ENCODE results near the gene SAMD14. TPM values are rescaled to one million over a fixed set of nuclear protein-coding genes. Genes with fewer than 3 reads are reported as not detected.

SAMD14 gene
- total RNA-seq, 6 donors from 2014 or later: 0.49 to 16.8 (median 5.6) TPM

DNA sequence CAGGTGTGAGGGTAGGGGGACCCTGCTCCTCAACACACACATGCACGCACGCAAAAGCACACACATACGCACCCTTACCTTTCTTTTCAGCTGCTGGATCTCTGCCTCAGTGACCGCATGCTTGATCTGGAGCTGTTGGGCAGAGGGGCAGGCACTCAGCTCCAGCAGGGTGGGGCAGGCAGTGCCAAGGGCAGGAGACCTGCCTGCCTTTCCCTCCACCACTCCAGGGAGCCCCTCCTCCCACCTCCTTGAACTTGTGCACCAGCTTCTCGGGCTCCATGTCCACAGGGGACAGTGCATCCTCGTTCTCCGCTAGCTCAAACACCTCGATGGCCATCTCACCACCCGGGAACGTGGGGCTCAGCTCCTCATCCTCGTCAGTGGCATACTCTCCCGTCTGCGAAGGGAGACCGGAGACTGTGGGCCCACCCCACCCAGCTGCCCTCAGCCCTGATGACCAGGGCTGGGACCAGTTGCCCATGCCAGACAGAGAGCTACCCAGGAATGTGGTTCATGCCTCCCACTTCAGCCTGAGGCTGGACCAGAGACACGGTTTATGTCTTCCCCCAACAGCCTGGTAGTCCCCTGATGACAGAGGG is 9.3 kb upstream of the SAMD14 start:
- no peak overlapping the region for H3K4me3 ChIP-seq
- ATAC-seq (ENCODE audit: low FRiP score in 2 of 2) (no peak), DNase-seq (no peak)
- WGBS, 2 donors: 80 to 85% methylated on average over 13 to 15 of the region's 15 CpGs
- TF ChIP-seq EP300 (IDR thresholded peaks at IDR 0.05) (no peak), POLR2AphosphoS5 (IDR thresholded peaks at IDR 0.05) (no peak), POLR2A (IDR thresholded peaks at IDR 0.05) (no peak)
- TF ChIP-seq, protein P1, sequence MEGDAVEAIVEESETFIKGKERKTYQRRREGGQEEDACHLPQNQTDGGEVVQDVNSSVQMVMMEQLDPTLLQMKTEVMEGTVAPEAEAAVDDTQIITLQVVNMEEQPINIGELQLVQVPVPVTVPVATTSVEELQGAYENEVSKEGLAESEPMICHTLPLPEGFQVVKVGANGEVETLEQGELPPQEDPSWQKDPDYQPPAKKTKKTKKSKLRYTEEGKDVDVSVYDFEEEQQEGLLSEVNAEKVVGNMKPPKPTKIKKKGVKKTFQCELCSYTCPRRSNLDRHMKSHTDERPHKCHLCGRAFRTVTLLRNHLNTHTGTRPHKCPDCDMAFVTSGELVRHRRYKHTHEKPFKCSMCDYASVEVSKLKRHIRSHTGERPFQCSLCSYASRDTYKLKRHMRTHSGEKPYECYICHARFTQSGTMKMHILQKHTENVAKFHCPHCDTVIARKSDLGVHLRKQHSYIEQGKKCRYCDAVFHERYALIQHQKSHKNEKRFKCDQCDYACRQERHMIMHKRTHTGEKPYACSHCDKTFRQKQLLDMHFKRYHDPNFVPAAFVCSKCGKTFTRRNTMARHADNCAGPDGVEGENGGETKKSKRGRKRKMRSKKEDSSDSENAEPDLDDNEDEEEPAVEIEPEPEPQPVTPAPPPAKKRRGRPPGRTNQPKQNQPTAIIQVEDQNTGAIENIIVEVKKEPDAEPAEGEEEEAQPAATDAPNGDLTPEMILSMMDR (IDR thresholded peaks at IDR 0.05): no peak
- H3K36me3 ChIP-seq: peaks cover 22 to 98% (median 89%) of the 10 kb centered on the region in 4 donors
- peaks cover 36 to 50% (median 39%) of the 10 kb centered on the region in 4 donors for H3K4me1 ChIP-seq
- peak overlapping the region in 3 of 4 donors; percentile 18 to 79 (median 62) for H3K27ac ChIP-seq
- H3K9me3 ChIP-seq: no peaks in the 10 kb centered on the region
- H3K27me3 ChIP-seq: no peaks in the 10 kb centered on the region

DNA sequence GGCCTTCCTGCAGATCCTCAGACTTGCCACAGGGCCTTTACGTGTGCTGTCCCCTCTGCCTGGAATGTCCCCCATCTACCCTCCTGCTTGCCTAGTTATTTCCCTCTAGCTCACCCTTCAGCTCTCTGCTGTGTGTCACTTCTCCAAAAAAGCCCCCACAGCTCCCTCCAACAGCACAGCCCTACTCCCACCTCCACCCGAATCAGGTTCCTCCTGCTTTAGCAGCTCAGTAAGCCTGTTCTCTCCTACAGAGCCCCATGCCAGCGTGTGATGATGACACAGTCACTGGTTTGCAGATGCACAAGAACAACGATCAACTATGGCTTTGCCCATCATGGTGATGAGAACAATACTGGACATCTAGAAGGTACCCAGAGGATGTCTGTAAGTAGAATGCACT is 7.1 kb upstream of the SAMD14 start:
- Histone ChIP-seq H3K27ac (no peak overlapping the region), H3K9me3 (no peaks in the 10 kb centered on the region), H3K27me3 (no peaks in the 10 kb centered on the region), H3K4me3 (no peak overlapping the region), H3K36me3 (peaks cover 13 to 80% (median 69%) of the 10 kb centered on the region in 4 donors), H3K4me1 (peaks cover 22 to 48% (median 40%) of the 10 kb centered on the region in 4 donors)
- TF ChIP-seq EP300 (IDR thresholded peaks at IDR 0.05) (no peak), POLR2AphosphoS5 (IDR thresholded peaks at IDR 0.05) (no peak), POLR2A (IDR thresholded peaks at IDR 0.05) (no peak)
- TF ChIP-seq, protein P1 (IDR thresholded peaks at IDR 0.05): no peak
- no peak for DNase-seq
- no peak for ATAC-seq (ENCODE audit: low FRiP score in 2 of 2)
- 94% methylated on average over 4 of the region's 4 CpGs for WGBS, 2 donors

DNA sequence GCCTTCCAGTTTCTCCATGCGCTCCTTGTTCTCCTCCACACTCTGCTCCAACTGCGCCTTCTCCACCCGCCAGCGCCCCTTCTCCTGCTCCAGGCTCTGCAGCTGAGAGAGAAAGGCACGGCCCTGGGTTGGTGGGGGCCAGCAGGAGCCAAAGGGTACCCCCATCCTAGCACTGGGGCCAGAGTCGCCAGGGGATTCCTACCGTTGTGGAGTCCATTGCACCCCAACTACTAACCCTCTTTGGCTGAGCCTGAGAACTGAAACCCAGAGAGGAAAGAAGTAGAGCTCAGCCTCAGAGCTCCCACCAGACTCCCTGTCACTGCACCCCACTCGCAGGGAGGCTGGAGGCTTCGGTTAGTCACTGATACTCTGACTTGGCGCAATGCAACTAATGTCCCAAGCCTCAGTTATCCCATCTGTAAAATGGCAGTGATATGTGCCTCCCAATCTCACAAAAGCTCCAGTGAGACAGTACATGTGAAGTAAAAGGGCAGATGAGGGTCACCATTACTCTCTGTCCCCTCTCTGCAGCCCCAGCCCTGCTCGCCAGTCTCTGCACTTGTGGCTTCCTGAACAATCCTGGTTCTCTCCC is 6.2 kb upstream of the SAMD14 start:
- ATAC-seq (ENCODE audit: low FRiP score in 2 of 2) (no peak), DNase-seq (no peak)
- Histone ChIP-seq H3K27ac (no peak overlapping the region), H3K9me3 (no peaks in the 10 kb centered on the region), H3K4me1 (peaks cover 18 to 40% (median 31%) of the 10 kb centered on the region in 4 donors), H3K4me3 (no peak overlapping the region), H3K36me3 (peaks cover 13 to 71% (median 64%) of the 10 kb centered on the region in 4 donors), H3K27me3 (no peaks in the 10 kb centered on the region)
- TF ChIP-seq POLR2A (IDR thresholded peaks at IDR 0.05) (no peak), POLR2AphosphoS5 (IDR thresholded peaks at IDR 0.05) (no peak), EP300 (IDR thresholded peaks at IDR 0.05) (no peak)
- TF ChIP-seq, protein P1 (IDR thresholded peaks at IDR 0.05): no peak
- WGBS, 2 donors: 93 to 97% methylated on average over 7 to 10 of the region's 11 CpGs

DNA sequence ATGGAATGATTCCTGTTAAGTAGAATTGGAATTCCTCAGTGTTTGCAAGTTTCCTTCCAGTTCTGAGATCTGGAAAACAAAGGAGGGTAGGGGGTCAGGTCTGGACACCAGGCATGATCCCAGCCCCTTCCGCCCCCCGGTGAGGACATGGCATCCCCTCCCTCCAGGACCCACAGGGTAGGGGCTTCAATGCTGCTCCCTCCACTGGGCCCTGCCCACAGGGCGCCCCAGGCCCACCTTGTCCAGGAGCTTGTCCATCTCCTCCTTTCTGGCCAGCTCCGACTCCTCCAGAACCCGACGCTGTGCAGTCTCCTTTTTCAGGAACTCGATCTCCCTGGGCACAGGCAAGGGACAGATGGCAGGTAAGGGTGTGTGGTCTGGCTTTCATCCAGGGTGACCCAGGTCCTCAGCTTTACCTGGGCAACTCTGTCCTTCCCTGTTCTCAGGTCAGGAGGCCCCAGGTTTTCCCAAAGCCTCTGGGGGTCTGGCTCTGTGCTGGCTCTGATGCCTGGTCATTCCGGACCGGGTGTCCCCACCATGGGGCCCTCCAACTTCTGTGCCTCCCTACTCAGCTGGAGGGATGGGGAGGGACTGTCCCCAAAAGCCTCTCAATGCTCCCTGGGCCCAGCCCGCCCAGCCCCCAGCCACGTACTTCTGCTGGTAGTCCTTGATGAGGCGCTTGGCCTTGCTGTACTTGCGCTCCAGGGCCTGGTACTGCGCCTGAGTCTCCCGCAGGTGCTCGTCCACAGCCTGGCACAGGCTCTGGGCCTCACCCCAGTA is 5.5 kb upstream of the SAMD14 start:
- H3K4me3 ChIP-seq: no peak overlapping the region
- peak overlapping the region in 1 of 4 donors; percentile 10 for H3K27ac ChIP-seq
- TF ChIP-seq, protein P1 (IDR thresholded peaks at IDR 0.05): no peak
- TF ChIP-seq POLR2A (IDR thresholded peaks at IDR 0.05) (no peak), POLR2AphosphoS5 (IDR thresholded peaks at IDR 0.05) (no peak), EP300 (IDR thresholded peaks at IDR 0.05) (no peak)
- H3K9me3 ChIP-seq: no peaks in the 10 kb centered on the region
- peaks cover 11 to 37% (median 28%) of the 10 kb centered on the region in 4 donors for H3K4me1 ChIP-seq
- 86 to 94% methylated on average over 8 to 13 of the region's 16 CpGs for WGBS, 2 donors
- no peak for DNase-seq
- H3K27me3 ChIP-seq: peaks cover 0 to 4% (median 0%) of the 10 kb centered on the region in 4 donors
- ATAC-seq (ENCODE audit: low FRiP score in 2 of 2): no peak
- peaks cover 8 to 64% (median 57%) of the 10 kb centered on the region in 4 donors for H3K36me3 ChIP-seq

Data from upper lobe of left lung (tissue), 6 donors.